ENCODE data around the gene ATG2A. TPM values are rescaled to one million over a fixed set of nuclear protein-coding genes. Genes with fewer than 3 reads are reported as not detected.

ATG2A gene
- total and polyA plus RNA-seq, 2 donors = 7.6 to 21.4 TPM

DNA sequence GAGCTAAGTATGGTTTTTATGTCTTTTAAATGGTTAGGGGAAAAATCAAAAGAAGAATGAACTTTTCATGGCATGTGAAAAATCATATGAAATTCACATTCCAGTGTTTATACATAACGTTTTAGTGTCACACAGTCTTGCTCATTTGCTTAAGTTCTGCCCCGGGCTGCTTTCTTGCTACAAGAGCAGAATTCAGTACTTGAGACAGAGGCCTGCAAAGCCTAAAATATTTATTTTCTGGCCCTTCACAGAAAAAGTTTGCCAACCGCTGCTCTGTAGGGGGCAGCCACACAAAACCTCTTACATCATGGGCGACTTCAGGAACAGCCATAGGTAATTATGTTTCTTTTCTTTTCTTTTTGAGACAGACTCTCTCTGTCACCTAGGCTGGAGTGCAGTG is 1.0 kb upstream of the ATG2A start:
- Histone ChIP-seq H3K27ac (ENCODE audit: low read depth) (no peak overlapping the region), H3K4me3 (ENCODE audit: low read depth, low read length) (peak overlapping the region; percentile 49), H3K4me1 (ENCODE audit: insufficient read depth) (no peaks in the 10 kb centered on the region), H3K36me3 (ENCODE audit: insufficient read depth) (no peaks in the 10 kb centered on the region)
- DNase-seq (ENCODE audit: extremely low spot score) = no peak
- 16% methylated on average over 4 of the region's 4 CpGs for WGBS

DNA sequence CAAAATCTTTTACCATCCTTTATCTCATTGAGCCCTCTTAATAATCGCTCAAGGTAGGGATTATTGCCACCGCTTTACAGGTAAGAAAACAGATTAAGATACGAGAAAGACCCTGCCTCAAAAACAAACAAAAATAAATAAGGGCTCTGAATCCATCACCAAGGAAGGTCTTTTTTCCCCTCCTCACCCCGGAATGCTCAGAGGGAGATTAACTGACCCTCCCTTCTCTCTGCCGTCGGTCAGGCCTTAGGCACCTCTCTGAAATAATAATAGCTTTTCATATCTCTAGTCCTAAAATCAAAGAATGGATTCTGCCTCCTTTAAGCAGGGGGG is 620 bp upstream of the ATG2A start:
- 6% methylated on average over 6 of the region's 6 CpGs for WGBS
- Histone ChIP-seq H3K4me3 (ENCODE audit: low read depth, low read length) (peak overlapping the region; percentile 49), H3K4me1 (ENCODE audit: insufficient read depth) (no peaks in the 10 kb centered on the region), H3K36me3 (ENCODE audit: insufficient read depth) (no peaks in the 10 kb centered on the region), H3K27ac (ENCODE audit: low read depth) (no peak overlapping the region)
- no peak for DNase-seq (ENCODE audit: extremely low spot score)

DNA sequence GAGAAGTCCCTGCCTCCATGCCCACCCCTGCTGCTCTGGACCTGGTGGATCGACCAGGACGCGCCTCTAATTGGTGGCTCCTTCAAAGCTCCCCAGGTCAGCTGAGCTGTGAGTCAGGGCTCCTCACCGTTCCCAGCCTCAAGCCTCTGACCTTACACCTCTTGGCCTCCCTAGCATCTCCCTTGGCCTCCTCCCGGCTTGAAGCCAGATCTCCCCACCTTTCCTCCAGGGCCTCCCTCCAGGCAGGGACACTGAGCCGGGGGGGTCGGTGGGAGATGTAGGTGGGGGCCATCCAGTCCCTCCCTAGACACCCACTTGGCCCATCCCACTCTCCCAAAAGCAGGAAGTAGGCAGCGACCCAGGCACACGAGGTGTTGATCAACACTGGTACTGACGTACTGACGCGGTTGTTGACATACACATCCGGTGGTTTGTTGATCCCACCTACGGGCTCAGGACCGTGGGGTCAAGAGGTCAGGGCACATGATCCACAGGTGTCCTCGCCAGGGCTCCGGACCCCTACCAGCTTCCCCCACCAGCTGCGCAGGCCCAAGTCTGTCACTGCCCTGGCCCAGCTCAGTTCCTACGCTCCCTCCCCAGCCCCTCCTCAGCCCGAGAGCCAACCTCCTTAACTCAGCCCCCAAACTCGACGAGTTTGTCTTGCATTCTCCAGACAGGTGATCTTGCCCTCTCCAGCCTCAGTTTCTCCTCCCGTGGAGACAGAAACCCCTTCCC is 802 bp downstream of the ATG2A start:
- Histone ChIP-seq H3K4me1 (ENCODE audit: insufficient read depth) (no peaks in the 10 kb centered on the region), H3K27ac (ENCODE audit: low read depth) (peak overlapping the region; percentile 70), H3K36me3 (ENCODE audit: insufficient read depth) (peaks cover 5% of the 10 kb centered on the region), H3K4me3 (ENCODE audit: low read depth, low read length) (peak overlapping the region; percentile 82)
- no peak for DNase-seq (ENCODE audit: extremely low spot score)
- WGBS = 7% methylated on average over 23 of the region's 23 CpGs

DNA sequence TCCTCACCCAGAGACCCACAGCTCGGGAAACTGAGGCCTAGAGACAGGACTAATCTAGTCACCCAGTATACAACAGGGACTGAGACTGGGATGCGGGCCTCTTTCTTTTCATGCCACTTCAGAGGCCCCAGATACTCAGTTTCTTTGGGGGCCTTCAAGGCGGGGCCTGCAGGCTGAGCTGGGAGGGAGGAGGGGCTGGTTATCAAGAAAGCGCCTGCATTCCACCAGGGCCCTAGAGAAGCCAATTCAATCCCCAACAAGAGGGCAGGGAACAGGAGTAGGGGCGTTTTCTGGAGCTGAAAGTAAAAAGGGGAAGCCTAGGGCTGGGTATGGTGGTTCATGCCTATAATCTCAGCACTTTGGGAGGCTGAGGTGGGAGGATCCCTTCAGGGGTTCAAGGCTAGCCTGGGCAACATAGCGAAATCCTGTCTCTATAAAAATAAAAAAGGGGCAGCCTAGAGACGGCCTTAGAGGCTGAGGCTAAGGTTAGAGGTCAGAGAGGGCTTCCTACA is 1.6 kb downstream of the ATG2A start:
- Histone ChIP-seq H3K27ac (ENCODE audit: low read depth) (no peak overlapping the region), H3K4me3 (ENCODE audit: low read depth, low read length) (no peak overlapping the region)

DNA sequence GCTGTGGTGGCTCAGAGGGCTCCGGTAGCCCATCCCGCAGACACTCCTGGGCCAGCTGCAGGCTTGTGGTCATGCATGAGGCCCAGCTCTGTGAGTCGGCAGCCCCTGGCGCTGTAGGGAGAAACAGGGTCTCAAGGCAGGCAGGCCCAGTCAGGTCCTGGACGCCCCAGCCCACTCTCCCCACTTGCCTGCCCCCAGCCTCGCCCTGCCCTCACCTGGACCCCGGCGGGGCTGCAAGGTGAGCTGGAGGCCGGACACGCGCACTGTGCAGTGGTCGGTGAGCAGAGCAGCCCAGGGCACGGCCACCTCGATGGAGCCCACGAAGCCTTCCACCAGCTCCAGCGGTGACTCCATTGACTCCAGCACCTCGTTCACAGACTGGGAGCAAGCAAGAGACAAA is 2.9 kb downstream of the ATG2A start:
- no peak for DNase-seq (ENCODE audit: extremely low spot score)
- no peak overlapping the region for H3K27ac ChIP-seq (ENCODE audit: low read depth)
- peaks cover 7% of the 10 kb centered on the region for H3K36me3 ChIP-seq (ENCODE audit: insufficient read depth)
- H3K4me3 ChIP-seq (ENCODE audit: low read depth, low read length) = no peak overlapping the region
- 95% methylated on average over 17 of the region's 17 CpGs for WGBS
- H3K4me1 ChIP-seq (ENCODE audit: insufficient read depth) = no peaks in the 10 kb centered on the region

More for the DNA sequence above, 1.6 kb downstream of the ATG2A start:
- no peak for DNase-seq (ENCODE audit: extremely low spot score)
- 77% methylated on average over 7 of the region's 7 CpGs for WGBS
- Histone ChIP-seq H3K36me3 (ENCODE audit: insufficient read depth) (peaks cover 5% of the 10 kb centered on the region), H3K4me1 (ENCODE audit: insufficient read depth) (no peaks in the 10 kb centered on the region)

DNA sequence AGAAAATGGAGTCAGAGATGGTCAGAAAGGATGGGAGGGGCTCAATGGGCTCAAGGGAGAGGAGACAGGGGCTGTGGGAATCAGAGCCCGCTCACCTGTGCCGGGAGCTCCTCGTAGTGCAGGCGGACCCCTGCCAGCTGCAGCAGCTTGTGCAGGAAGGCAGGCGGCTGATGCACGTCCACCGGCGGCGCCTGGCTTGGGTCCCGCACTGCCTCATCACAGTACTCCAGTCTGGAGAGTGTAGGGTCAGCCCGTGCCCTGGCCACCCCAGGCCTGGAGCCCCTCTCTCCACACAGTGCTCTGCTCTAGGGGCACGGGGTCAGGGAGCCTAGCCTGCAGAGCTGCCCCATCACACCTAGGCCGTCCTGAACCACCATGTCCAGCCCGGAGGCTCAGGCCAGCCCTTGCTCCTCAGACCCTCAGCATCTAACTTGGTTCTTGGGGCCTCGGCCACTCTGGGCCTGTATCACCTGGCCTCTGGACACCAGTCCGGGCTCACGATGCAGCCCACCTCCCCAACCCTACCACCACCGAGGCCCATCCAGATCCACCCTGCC is 3.8 kb downstream of the ATG2A start:
- H3K4me1 ChIP-seq (ENCODE audit: insufficient read depth) = no peaks in the 10 kb centered on the region
- H3K4me3 ChIP-seq (ENCODE audit: low read depth, low read length) = no peak overlapping the region
- no peak overlapping the region for H3K27ac ChIP-seq (ENCODE audit: low read depth)
- 90% methylated on average over 18 of the region's 18 CpGs for WGBS
- DNase-seq (ENCODE audit: extremely low spot score) = no peak
- peaks cover 7% of the 10 kb centered on the region for H3K36me3 ChIP-seq (ENCODE audit: insufficient read depth)

DNA sequence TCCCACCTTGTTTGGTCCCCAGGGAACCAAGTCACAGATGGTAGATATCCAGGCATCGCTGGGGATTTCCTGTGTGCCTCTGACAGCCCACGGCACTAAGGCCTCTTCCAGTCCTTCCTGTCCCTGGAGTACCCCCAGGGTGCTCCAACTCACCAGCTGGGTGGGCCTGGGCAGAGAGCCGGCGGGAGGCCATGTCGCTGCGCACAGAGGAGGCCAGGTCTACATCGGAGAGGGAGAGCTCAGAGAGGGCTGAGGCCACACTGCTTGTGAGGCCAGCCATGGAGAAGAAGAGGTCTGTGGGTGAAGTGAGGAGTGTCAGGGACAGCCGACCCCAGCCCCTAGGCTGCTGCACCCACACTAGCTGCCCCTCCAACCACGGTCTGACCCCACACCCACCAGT is 5.3 kb downstream of the ATG2A start:
- H3K4me1 ChIP-seq (ENCODE audit: insufficient read depth) = no peaks in the 10 kb centered on the region
- peaks cover 10% of the 10 kb centered on the region for H3K36me3 ChIP-seq (ENCODE audit: insufficient read depth)
- DNase-seq (ENCODE audit: extremely low spot score) = no peak
- no peak overlapping the region for H3K27ac ChIP-seq (ENCODE audit: low read depth)
- WGBS = 90% methylated on average over 9 of the region's 9 CpGs
- H3K4me3 ChIP-seq (ENCODE audit: low read depth, low read length) = no peak overlapping the region

DNA sequence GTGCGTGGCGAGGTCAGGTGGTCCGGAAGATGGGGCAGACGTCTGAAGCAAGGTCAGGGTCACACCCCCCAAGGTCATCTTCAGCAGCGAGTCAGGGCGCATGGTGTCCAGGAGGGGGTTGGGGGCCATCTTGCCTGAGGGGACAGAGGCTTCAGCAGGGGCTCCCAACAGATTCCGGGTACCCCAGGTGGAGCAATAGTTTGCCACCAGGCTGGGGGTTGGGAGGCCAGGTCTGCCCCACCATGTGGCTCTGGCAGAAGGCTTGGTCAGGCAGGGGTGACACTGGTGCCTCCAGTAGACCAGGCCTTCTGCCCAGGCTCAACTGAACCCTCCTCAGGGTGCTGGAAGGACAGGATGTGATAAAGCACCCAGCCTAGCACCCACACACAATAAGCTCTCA is 5.9 kb downstream of the ATG2A start:
- peaks cover 13% of the 10 kb centered on the region for H3K36me3 ChIP-seq (ENCODE audit: insufficient read depth)
- 89% methylated on average over 7 of the region's 7 CpGs for whole genome bisulfite sequencing
- H3K27ac ChIP-seq (ENCODE audit: low read depth) = no peak overlapping the region
- H3K4me1 ChIP-seq (ENCODE audit: insufficient read depth) = no peaks in the 10 kb centered on the region
- no peak for DNase-seq (ENCODE audit: extremely low spot score)
- no peak overlapping the region for H3K4me3 ChIP-seq (ENCODE audit: low read depth, low read length)

DNA sequence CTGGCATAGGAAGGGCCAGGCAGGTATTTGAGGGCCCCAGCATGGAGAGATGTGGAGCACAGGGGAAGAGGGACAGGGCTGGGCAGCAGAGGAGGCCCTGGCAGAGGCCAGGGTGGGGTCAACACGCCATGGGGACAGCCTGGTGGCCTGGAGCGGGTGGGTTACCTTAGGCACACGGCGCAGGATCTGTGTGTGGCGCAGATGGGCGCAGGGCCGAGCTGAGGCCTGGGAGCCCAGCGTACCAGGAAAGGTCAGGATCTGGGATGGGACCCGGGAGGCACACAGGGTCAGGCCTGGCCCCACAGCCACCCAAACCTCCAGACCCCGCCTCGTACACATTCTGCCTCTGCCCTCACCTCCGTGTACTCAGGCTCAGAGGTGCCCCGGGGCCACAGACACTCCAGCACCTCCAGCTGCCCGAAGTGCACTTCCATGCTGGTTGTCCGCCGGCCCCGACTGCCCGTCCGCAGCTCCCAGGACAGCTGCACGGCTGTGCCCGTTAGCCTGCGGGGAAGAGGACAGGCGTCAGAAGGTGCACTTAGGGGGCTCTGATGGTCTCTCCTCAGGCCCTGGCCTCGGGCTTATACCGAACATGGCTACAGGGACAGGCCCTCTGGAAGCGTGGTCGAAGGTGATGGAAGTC is 6.4 kb downstream of the ATG2A start:
- no peak overlapping the region for H3K4me3 ChIP-seq (ENCODE audit: low read depth, low read length)
- no peaks in the 10 kb centered on the region for H3K4me1 ChIP-seq (ENCODE audit: insufficient read depth)
- peaks cover 13% of the 10 kb centered on the region for H3K36me3 ChIP-seq (ENCODE audit: insufficient read depth)
- H3K27ac ChIP-seq (ENCODE audit: low read depth) = no peak overlapping the region
- WGBS = 92% methylated on average over 27 of the region's 27 CpGs
- no peak for DNase-seq (ENCODE audit: extremely low spot score)

DNA sequence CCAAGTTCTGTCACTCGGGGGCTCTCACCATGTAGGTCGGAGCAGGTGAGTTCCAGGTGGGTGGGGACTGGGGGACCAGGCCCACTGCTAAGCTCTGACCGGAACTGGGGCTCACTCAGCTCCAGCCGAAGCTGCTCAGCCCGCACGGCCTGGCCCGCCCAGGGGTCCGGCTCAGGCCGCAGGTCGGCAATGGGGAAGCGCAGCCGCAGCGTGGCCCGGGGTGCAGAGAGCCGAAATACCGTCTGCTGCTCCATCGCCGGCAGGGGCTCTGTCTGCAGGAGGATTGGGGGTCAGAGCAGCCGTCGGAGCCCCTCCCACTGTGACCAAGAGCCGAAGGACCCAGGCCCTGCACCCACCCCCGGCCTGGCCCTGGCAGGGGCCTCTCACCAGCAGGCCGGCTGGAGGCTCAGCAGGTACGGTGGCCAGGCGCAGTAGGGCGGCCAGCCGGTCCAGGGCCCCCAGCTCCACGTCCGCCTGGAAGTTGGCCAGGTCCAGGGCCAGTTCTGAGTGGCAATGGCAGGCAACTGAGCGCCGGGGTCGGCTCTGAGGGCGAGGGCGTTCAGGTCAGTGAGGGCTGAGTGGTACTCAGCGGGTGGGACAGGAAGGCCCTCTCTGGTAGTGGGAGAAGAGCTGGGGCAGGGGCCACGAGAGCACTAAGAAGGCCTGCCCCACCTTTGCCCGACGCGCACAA is 7.2 kb downstream of the ATG2A start:
- DNase-seq (ENCODE audit: extremely low spot score) = no peak
- H3K4me3 ChIP-seq (ENCODE audit: low read depth, low read length) = no peak overlapping the region
- H3K27ac ChIP-seq (ENCODE audit: low read depth) = no peak overlapping the region
- no peaks in the 10 kb centered on the region for H3K4me1 ChIP-seq (ENCODE audit: insufficient read depth)
- WGBS = 91% methylated on average over 39 of the region's 39 CpGs
- H3K36me3 ChIP-seq (ENCODE audit: insufficient read depth) = peaks cover 13% of the 10 kb centered on the region

DNA sequence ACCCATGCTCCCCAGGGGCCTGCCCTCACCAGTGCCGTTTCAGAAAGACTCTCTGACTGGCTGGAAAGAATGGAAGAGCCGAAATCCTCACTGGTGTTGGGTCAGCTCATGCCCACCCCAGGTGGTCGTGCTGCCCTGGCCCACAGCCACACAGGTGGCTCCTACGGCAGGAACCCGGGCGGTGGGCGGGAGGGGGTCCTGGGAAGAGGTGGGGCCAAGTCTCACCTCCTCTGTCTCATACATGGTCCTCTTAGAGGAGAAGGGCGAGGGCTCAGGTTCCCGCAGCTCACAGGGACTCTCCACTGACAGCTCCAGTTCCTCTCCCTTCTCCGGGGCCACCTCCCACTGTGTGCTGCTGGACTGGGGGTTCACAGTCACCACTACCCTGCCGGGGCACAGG is 8.2 kb downstream of the ATG2A start:
- WGBS = 89% methylated on average over 11 of the region's 11 CpGs
- peaks cover 13% of the 10 kb centered on the region for H3K36me3 ChIP-seq (ENCODE audit: insufficient read depth)
- no peak for DNase-seq (ENCODE audit: extremely low spot score)
- no peak overlapping the region for H3K4me3 ChIP-seq (ENCODE audit: low read depth, low read length)
- H3K27ac ChIP-seq (ENCODE audit: low read depth) = no peak overlapping the region
- H3K4me1 ChIP-seq (ENCODE audit: insufficient read depth) = no peaks in the 10 kb centered on the region

DNA sequence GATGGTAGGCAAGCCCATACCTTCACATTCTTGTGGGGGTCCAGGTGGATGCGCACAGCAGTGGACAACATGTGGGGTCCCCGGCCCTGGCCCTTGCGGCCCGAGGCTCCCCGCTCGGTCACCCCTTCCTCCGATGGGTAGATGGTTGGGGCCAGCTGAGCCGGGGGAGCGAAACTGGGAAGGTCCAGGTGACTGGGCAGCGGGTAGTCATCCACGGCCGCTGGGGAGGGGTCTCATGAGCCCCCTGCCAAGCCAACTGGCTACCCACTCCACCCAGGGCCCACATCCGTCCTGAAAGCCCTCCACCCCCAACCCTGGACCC is 10.7 kb downstream of the ATG2A start:
- Histone ChIP-seq H3K36me3 (ENCODE audit: insufficient read depth) (peaks cover 19% of the 10 kb centered on the region), H3K4me3 (ENCODE audit: low read depth, low read length) (no peak overlapping the region), H3K27ac (ENCODE audit: low read depth) (no peak overlapping the region), H3K4me1 (ENCODE audit: insufficient read depth) (no peaks in the 10 kb centered on the region)
- DNase-seq (ENCODE audit: extremely low spot score) = no peak
- 96% methylated on average over 13 of the region's 13 CpGs for WGBS

DNA sequence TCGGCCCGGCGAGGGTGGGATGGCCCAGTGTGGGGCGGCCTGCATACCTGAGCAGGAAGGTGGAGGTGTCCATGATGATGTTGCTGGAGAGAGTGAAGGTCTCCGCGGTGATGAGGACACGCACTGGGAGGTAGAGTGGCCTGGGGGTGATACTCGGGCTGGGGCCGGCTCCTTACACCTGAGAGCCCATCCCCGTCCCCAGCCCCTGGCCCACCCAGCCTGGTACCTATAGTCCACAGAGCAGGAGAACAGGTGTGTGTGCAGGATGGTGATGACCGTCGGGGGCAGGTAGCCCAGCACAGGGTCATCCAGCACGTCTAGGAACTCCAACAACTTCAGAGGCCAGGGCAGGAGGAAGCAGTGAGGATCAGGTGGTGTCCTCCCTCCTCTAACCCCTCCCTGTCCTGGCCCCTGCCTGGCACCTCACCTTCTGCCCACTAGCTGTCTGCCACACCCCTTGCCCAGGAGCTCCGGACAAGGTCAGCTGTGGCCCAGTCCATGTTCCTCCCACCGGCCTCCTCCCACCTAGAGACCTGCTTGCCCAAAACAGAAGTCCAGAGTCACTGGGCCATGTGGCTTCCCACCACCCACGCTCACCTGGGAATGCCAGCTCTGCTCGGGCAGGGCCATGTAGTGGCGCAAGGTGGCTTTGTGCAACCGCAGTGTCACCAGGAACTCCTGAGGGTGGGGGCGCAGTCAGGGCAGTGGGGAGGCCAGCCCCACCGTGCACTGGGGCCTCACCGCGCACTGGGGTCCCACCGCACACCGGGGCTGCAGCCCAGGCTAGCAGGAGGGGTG is 11.3 kb downstream of the ATG2A start:
- Histone ChIP-seq H3K27ac (ENCODE audit: low read depth) (no peak overlapping the region), H3K36me3 (ENCODE audit: insufficient read depth) (peaks cover 19% of the 10 kb centered on the region), H3K4me3 (ENCODE audit: low read depth, low read length) (no peak overlapping the region), H3K4me1 (ENCODE audit: insufficient read depth) (no peaks in the 10 kb centered on the region)
- no peak for DNase-seq (ENCODE audit: extremely low spot score)
- WGBS = 93% methylated on average over 25 of the region's 25 CpGs

Measured in urinary bladder (tissue), 4 donors.